ENCODE measurements around the gene OCIAD2.

OCIAD2 gene, protein sequence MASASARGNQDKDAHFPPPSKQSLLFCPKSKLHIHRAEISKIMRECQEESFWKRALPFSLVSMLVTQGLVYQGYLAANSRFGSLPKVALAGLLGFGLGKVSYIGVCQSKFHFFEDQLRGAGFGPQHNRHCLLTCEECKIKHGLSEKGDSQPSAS

DNA sequence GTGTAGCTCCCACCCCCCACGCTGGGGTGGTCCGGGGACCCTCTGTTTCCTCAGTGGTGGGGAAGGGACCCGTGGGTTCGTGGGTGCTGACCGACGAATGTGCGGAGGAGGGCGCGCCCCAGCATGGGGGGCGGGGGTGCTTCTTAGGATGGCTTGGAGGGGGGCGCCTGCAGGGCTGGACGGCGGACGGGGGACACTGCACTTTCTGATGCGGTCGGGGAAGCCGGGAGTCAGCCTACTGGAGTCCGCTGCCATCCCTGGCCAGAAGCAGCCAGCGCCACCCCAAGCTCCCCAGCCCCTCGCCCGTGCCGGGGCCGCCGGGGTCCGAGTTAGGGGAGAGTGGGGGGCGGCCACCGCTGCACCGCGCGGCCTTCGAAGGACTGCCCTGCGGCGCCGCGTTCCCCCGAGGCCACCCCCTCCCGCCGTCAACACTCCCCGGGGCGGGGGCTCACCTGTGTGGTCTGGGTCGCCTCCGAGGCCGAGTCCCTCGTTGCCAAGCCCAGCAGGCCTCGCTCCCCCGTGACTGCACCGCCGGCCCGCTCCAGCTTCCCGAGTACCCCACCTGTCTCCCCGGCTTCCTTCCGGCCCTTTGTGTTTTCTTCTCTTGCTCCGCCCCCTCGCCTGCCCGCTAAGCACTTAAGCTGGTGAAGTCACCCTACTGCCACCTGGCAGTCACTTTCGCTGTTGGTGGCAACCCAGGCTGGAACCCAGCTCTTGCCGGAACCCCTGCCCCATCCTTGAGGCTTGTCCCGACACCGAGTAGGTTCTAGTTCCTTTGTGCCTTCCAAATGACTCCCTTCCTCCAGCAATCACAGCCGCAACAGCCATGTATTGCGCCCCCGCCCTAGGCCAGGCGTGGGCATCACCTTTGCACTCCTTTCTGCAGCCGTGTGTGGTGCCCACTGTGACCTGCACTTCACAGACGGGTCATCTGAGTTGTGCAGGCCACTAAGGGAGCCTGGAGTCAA, at the start of gene OCIAD2:
OCIAD2 (minus strand) TSS at position 569 of the 968 bp plus-strand sequence. CDS start 2,225 bp downstream, outside the sequence.
- no peak for TF ChIP-seq ARNT (IDR thresholded peaks at IDR 0.05)
- TF ChIP-seq FOXK2 (IDR thresholded peaks at IDR 0.05) = no peak
- TF ChIP-seq PKNOX1 (IDR thresholded peaks at IDR 0.05) = no peak
- TF ChIP-seq NFRKB (IDR thresholded peaks at IDR 0.05) = no peak
- TF ChIP-seq LEF1 (IDR thresholded peaks at IDR 0.05; ENCODE audit: borderline replicate concordance) = no peak
- TF ChIP-seq SUZ12 (IDR thresholded peaks at IDR 0.05) = no peak
- no peak for TF ChIP-seq ZNF384 (IDR thresholded peaks at IDR 0.05)
- TF ChIP-seq L3MBTL2 (conservative IDR thresholded peaks at IDR 0.05) = no peak
- TF ChIP-seq FOXA1 (IDR thresholded peaks at IDR 0.05) = no peak
- TF ChIP-seq TARDBP (IDR thresholded peaks at IDR 0.05) = no peak
- no peak for TF ChIP-seq HDGF (IDR thresholded peaks at IDR 0.05; ENCODE audit: borderline replicate concordance)
- no peak for TF ChIP-seq FOXM1 (IDR thresholded peaks at IDR 0.05; ENCODE audit: borderline replicate concordance)
- no peak for TF ChIP-seq ELF4 (IDR thresholded peaks at IDR 0.05)
- no peak for TF ChIP-seq BHLHE40 (IDR thresholded peaks at IDR 0.05; ENCODE audit: borderline replicate concordance)
- no peak for TF ChIP-seq CTBP1 (IDR thresholded peaks at IDR 0.05; ENCODE audit: borderline replicate concordance)
- no peak for TF ChIP-seq SP1 (IDR thresholded peaks at IDR 0.05)
- DNase-seq (ENCODE audit: extremely low spot score) = no peak
- ChIA-PET CTCF (no interaction called here), POLR2A (no interaction called here)

DNA sequence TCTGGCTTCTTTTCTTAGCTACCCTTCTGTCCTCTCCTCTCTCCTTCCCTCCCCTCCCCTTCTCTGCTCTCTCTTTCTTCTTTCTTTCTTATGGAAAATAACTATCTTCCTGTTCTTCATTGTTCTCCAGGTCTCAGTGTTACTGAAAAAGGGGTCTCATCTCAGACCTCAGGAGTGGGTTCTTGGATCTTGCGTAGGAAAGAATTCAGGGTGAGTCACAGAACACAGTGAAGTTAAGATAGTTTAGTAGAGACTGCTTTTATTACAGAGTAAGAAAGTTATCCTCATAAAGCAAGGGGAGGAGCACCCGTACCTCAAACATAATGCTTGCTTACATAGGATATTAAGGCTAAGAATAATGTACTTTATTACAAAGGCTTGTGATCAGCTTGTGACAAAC, 47.7 kb upstream of the OCIAD2 start:
- ChIA-PET POLR2A (no interaction called here), CTCF (no interaction called here)
- TF ChIP-seq ZNF384 (IDR thresholded peaks at IDR 0.05) (no peak), CTBP1 (IDR thresholded peaks at IDR 0.05; ENCODE audit: borderline replicate concordance) (no peak), LEF1 (IDR thresholded peaks at IDR 0.05; ENCODE audit: borderline replicate concordance) (no peak), SP1 (IDR thresholded peaks at IDR 0.05) (no peak), FOXK2 (IDR thresholded peaks at IDR 0.05) (no peak), NFRKB (IDR thresholded peaks at IDR 0.05) (no peak), FOXM1 (IDR thresholded peaks at IDR 0.05; ENCODE audit: borderline replicate concordance) (no peak), BHLHE40 (IDR thresholded peaks at IDR 0.05; ENCODE audit: borderline replicate concordance) (no peak), SUZ12 (IDR thresholded peaks at IDR 0.05) (no peak), L3MBTL2 (conservative IDR thresholded peaks at IDR 0.05) (no peak)
- DNase-seq (ENCODE audit: extremely low spot score) = no peak

GRCh38 chr4:48949518-48950219, 43.1 kb upstream of the OCIAD2 start:
- POLR2A ChIA-PET = no interaction called here
- CTCF ChIA-PET = no interaction called here
- DNase-seq (ENCODE audit: extremely low spot score) = no peak
- TF ChIP-seq ZNF384 (IDR thresholded peaks at IDR 0.05) = no peak
- no peak for TF ChIP-seq BHLHE40 (IDR thresholded peaks at IDR 0.05; ENCODE audit: borderline replicate concordance)
- no peak for TF ChIP-seq ARNT (IDR thresholded peaks at IDR 0.05)
- no peak for TF ChIP-seq ELF4 (IDR thresholded peaks at IDR 0.05)
- TF ChIP-seq FOXK2 (IDR thresholded peaks at IDR 0.05) = no peak
- TF ChIP-seq HDGF (IDR thresholded peaks at IDR 0.05; ENCODE audit: borderline replicate concordance) = no peak
- TF ChIP-seq CTBP1 (IDR thresholded peaks at IDR 0.05; ENCODE audit: borderline replicate concordance) = no peak
- no peak for TF ChIP-seq PKNOX1 (IDR thresholded peaks at IDR 0.05)
- no peak for TF ChIP-seq FOXA1 (IDR thresholded peaks at IDR 0.05)
- TF ChIP-seq SP1 (IDR thresholded peaks at IDR 0.05) = no peak
- TF ChIP-seq FOXM1 (IDR thresholded peaks at IDR 0.05; ENCODE audit: borderline replicate concordance) = no peak
- TF ChIP-seq SUZ12 (IDR thresholded peaks at IDR 0.05) = no peak
- no peak for TF ChIP-seq TARDBP (IDR thresholded peaks at IDR 0.05)
- TF ChIP-seq NFRKB (IDR thresholded peaks at IDR 0.05) = no peak
- TF ChIP-seq LEF1 (IDR thresholded peaks at IDR 0.05; ENCODE audit: borderline replicate concordance) = no peak

DNA sequence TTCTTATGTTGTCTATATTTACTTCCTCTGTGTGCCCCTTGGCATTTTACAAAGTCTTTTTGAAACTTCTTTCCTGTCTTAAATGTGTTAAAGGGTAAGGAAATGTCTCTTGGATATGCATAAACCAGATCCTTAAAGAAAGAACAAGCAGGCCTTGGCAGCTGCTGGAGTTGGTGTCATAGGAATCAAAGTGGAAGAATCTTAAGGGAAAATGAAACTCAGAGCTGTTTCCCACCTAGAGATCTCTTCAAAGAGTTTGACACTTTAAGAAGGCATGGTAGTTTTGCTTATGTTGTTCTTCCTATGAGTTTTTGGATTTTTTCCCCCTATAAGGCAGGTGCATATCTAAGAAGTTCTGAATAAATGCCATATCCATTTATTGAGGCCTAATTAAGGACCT, 42.5 kb upstream of the OCIAD2 start:
- no peak for DNase-seq (ENCODE audit: extremely low spot score)
- ChIA-PET POLR2A (no interaction called here), CTCF (no interaction called here)
- TF ChIP-seq HDGF (IDR thresholded peaks at IDR 0.05; ENCODE audit: borderline replicate concordance) = no peak
- no peak for TF ChIP-seq LEF1 (IDR thresholded peaks at IDR 0.05; ENCODE audit: borderline replicate concordance)
- no peak for TF ChIP-seq SP1 (IDR thresholded peaks at IDR 0.05)
- no peak for TF ChIP-seq PKNOX1 (IDR thresholded peaks at IDR 0.05)
- no peak for TF ChIP-seq SUZ12 (IDR thresholded peaks at IDR 0.05)
- TF ChIP-seq FOXM1 (IDR thresholded peaks at IDR 0.05; ENCODE audit: borderline replicate concordance) = no peak
- no peak for TF ChIP-seq ZNF384 (IDR thresholded peaks at IDR 0.05)
- no peak for TF ChIP-seq FOXA1 (IDR thresholded peaks at IDR 0.05)
- no peak for TF ChIP-seq BHLHE40 (IDR thresholded peaks at IDR 0.05; ENCODE audit: borderline replicate concordance)
- no peak for TF ChIP-seq NFRKB (IDR thresholded peaks at IDR 0.05)
- TF ChIP-seq FOXK2 (IDR thresholded peaks at IDR 0.05) = no peak
- TF ChIP-seq CTBP1 (IDR thresholded peaks at IDR 0.05; ENCODE audit: borderline replicate concordance) = no peak
- no peak for TF ChIP-seq TARDBP (IDR thresholded peaks at IDR 0.05)
- no peak for TF ChIP-seq ELF4 (IDR thresholded peaks at IDR 0.05)
- TF ChIP-seq L3MBTL2 (conservative IDR thresholded peaks at IDR 0.05) = no peak
- TF ChIP-seq ARNT (IDR thresholded peaks at IDR 0.05) = no peak

- no peak for DNase-seq (ENCODE audit: extremely low spot score)
- ChIA-PET CTCF (no interaction called here), POLR2A (no interaction called here)
- TF ChIP-seq ZNF384 (IDR thresholded peaks at IDR 0.05) (no peak), HDGF (IDR thresholded peaks at IDR 0.05; ENCODE audit: borderline replicate concordance) (no peak), SUZ12 (IDR thresholded peaks at IDR 0.05) (no peak), NFRKB (IDR thresholded peaks at IDR 0.05) (no peak), CTBP1 (IDR thresholded peaks at IDR 0.05; ENCODE audit: borderline replicate concordance) (no peak), LEF1 (IDR thresholded peaks at IDR 0.05; ENCODE audit: borderline replicate concordance) (no peak), L3MBTL2 (conservative IDR thresholded peaks at IDR 0.05) (no peak), FOXM1 (IDR thresholded peaks at IDR 0.05; ENCODE audit: borderline replicate concordance) (no peak), FOXK2 (IDR thresholded peaks at IDR 0.05) (no peak), TARDBP (IDR thresholded peaks at IDR 0.05) (no peak)
These were observed 41.2 kb upstream of the OCIAD2 start for GRCh38 chr4:48947731-48948130.
